GM12874 (cell line): Measurements from ENCODE around the gene DDX60.

Experiments used
- CTCF ChIP-seq: IDR thresholded peaks from 2 replicates; pipeline ENCODE4 v1.5.1; 2011; ENCODE audit warnings: low read depth, mild to moderate bottlenecking, control low read depth, low read length, moderate library complexity; ENCODE audit not compliant: insufficient read depth

Gene DDX60

GRCh38 chr4:168275836-168276235 is 42.7 kb downstream of the DDX60 start:
- TF ChIP-seq CTCF = no peak

DNA sequence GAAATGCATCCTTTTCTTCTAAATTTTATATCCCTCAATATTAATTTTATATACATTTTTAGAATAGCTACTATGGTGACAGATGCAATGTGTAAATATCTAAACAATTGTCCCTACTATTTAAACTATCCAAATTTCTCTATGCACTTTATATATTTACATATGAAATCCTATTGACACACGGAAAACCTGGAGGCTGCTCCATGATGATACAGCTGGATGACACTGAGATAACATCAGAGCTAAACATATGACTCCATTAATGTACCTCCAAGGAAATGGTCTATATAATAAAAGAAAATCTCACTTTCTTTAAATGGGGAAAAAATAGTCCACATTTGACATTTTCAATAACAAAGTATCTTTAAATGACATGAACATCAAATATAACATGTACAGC is 43.7 kb downstream of the DDX60 start:
- TF ChIP-seq CTCF = no peak

DNA sequence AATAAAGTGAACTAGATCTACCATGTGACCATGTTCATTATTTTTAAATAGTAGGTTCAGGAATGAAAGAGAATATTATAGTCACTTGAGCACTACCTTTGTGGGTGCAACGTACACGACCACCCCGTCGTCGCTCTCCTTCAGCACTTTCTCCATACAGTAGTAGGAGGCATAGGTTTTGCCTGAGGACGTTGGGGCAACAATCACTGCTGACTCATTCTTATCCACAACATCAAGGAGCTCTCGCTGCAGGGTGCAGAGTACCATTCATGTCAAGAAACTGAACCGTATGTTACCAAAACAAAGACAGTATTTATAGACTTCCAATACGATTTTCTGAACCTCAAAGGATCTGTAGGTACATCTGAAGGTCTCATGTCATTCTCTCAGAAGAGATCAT is 44.7 kb downstream of the DDX60 start:
- no peak for TF ChIP-seq CTCF

GRCh38 chr4:168272488-168272887 is 46.1 kb downstream of the DDX60 start:
- no peak for TF ChIP-seq CTCF

- no peak for TF ChIP-seq CTCF
These were observed 48.7 kb downstream of the DDX60 start for GRCh38 chr4:168269896-168270295.

DNA sequence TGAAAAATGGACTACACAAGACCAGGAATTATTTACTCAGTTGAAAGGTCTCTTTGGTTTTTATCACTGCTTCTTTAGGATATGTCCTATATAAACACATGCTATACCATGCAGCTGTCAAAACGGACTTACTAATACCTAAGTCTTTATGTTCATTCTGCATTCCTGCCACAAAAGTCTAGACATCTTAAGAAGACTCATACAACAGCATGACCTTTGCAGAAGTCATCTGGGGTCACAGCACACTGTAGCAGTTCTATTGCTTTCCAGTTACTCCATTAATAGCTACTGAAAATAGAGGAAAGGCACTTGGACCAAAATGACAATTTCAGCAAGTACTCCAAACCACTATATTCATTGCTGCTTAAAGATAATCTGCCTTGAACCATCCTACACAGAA is 53.2 kb downstream of the DDX60 start:
- no peak for TF ChIP-seq CTCF

DNA sequence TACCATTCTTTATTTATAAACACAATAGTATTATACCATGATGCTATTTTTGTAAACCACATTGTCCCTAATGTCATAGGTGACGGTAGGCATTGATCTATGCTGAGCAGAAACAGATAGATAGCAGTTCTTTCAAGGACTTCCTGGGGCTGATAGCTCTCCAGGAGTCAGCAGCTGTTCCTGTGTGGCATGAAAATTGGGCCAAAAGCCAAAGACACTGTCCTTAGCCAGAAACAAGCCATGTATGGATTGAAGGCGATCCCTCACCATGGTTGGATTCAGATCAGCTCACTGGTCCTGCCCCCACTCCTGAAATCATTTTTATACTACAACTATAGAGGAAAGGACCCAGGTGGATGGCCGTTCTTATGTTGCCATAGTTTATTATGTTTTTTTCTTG is 53.6 kb downstream of the DDX60 start:
- no peak for TF ChIP-seq CTCF

GRCh38 chr4:168263039-168263438 is 55.5 kb downstream of the DDX60 start:
- no peak for TF ChIP-seq CTCF
